ENCODE measurements around the gene IL1RL1. TPM values are rescaled to one million over a fixed set of nuclear protein-coding genes. Genes with fewer than 3 reads are reported as not detected.

Gene IL1RL1
- total and polyA plus RNA-seq, 2 experiments from 2014 or later, result 6.0 to 13.1 TPM

- H3K27me3 ChIP-seq, result no peaks in the 10 kb centered on the region
- H4K20me1 ChIP-seq (ENCODE audit: insufficient read depth, poor library complexity, severe bottlenecking), result no peaks in the 10 kb centered on the region
- H3K4me3 ChIP-seq, result no peak overlapping the region
- no peak for TF ChIP-seq CTCF (IDR thresholded peaks at IDR 0.05; ENCODE audit: poor library complexity)
- TF ChIP-seq EZH2phosphoT487 (IDR thresholded peaks at IDR 0.05; ENCODE audit: low read depth, severe bottlenecking, unreplicated experiment), result no peak
- TF ChIP-seq EZH2 (IDR thresholded peaks at IDR 0.05; ENCODE audit: borderline replicate concordance), result no peak
- no peak for DNase-seq (ENCODE audit: low spot score)
- H3K27ac ChIP-seq, result no peak overlapping the region
- peaks cover 8% of the 10 kb centered on the region for H3K4me1 ChIP-seq (ENCODE audit: insufficient read depth)
- H3K36me3 ChIP-seq (replicated peaks; ENCODE audit: insufficient read depth, low read depth), result no peaks in the 10 kb centered on the region
- no peaks in the 10 kb centered on the region for H3K9me2 ChIP-seq (replicated peaks; ENCODE audit: insufficient read depth)
- H3K9me3 ChIP-seq (ENCODE audit: low read depth), result no peaks in the 10 kb centered on the region
- H2AFZ ChIP-seq, result no peak overlapping the region
- WGBS (ENCODE audit: low lambda C conversion rate, missing lambda C conversion rate), result 100% methylated on average over 2 of the region's 2 CpGs
- no peaks in the 10 kb centered on the region for H3K79me2 ChIP-seq
- H3K4me2 ChIP-seq, result no peak overlapping the region
Observed at GRCh38 chr2:102276549-102277201, 34.7 kb upstream of the IL1RL1 start.

- no peaks in the 10 kb centered on the region for H3K79me2 ChIP-seq
- H4K20me1 ChIP-seq (ENCODE audit: insufficient read depth, poor library complexity, severe bottlenecking), result no peaks in the 10 kb centered on the region
- peaks cover 8% of the 10 kb centered on the region for H3K4me1 ChIP-seq (ENCODE audit: insufficient read depth)
- no peak overlapping the region for H3K27ac ChIP-seq
- H2AFZ ChIP-seq, result no peak overlapping the region
- H3K27me3 ChIP-seq, result no peaks in the 10 kb centered on the region
- H3K4me3 ChIP-seq, result no peak overlapping the region
- WGBS (ENCODE audit: low lambda C conversion rate, missing lambda C conversion rate), result 67% methylated on average over 1 of the region's 1 CpG
- H3K9me2 ChIP-seq (replicated peaks; ENCODE audit: insufficient read depth), result no peaks in the 10 kb centered on the region
- no peak for DNase-seq (ENCODE audit: low spot score)
- H3K4me2 ChIP-seq, result no peak overlapping the region
- H3K36me3 ChIP-seq (replicated peaks; ENCODE audit: insufficient read depth, low read depth), result no peaks in the 10 kb centered on the region
- H3K9me3 ChIP-seq (ENCODE audit: low read depth), result no peaks in the 10 kb centered on the region
- TF ChIP-seq EZH2 (IDR thresholded peaks at IDR 0.05; ENCODE audit: borderline replicate concordance), result no peak
- TF ChIP-seq EZH2phosphoT487 (IDR thresholded peaks at IDR 0.05; ENCODE audit: low read depth, severe bottlenecking, unreplicated experiment), result no peak
- TF ChIP-seq CTCF (IDR thresholded peaks at IDR 0.05; ENCODE audit: poor library complexity), result no peak
Observed at GRCh38 chr2:102277202-102277700, 34.1 kb upstream of the IL1RL1 start.

- no peaks in the 10 kb centered on the region for H3K79me2 ChIP-seq
- WGBS (ENCODE audit: low lambda C conversion rate, missing lambda C conversion rate), result 74% methylated on average over 3 of the region's 3 CpGs
- H3K27me3 ChIP-seq, result no peaks in the 10 kb centered on the region
- no peak overlapping the region for H2AFZ ChIP-seq
- no peaks in the 10 kb centered on the region for H3K36me3 ChIP-seq (replicated peaks; ENCODE audit: insufficient read depth, low read depth)
- no peaks in the 10 kb centered on the region for H4K20me1 ChIP-seq (ENCODE audit: insufficient read depth, poor library complexity, severe bottlenecking)
- H3K4me3 ChIP-seq, result no peak overlapping the region
- H3K27ac ChIP-seq, result no peak overlapping the region
- DNase-seq (ENCODE audit: low spot score), result no peak
- H3K9me3 ChIP-seq (ENCODE audit: low read depth), result no peaks in the 10 kb centered on the region
- H3K4me2 ChIP-seq, result no peak overlapping the region
- TF ChIP-seq EZH2phosphoT487 (IDR thresholded peaks at IDR 0.05; ENCODE audit: low read depth, severe bottlenecking, unreplicated experiment) (no peak), CTCF (IDR thresholded peaks at IDR 0.05; ENCODE audit: poor library complexity) (no peak), EZH2 (IDR thresholded peaks at IDR 0.05; ENCODE audit: borderline replicate concordance) (no peak)
- peaks cover 4% of the 10 kb centered on the region for H3K4me1 ChIP-seq (ENCODE audit: insufficient read depth)
- H3K9me2 ChIP-seq (replicated peaks; ENCODE audit: insufficient read depth), result no peaks in the 10 kb centered on the region
Observed at GRCh38 chr2:102278720-102279390, 32.5 kb upstream of the IL1RL1 start.
